K562 (cell line): ENCODE measurements around the gene HSD17B10. TPM values are rescaled to one million over a fixed set of nuclear protein-coding genes. Genes with fewer than 3 reads are reported as not detected.

Experiments
- ATAC-seq: fragments of 200-7000 bp; cut with Tn5 transposase; 3 replicates; pipeline ENCODE4 v1.9.1; 2020; ENCODE audit warnings: moderate library complexity
- BruUV-seq: library from RNA; stranded (reverse); fragments of 400-500 nt; replicated peaks from 2 replicates; lab custom pipeline; 2021; lab: Mats Ljungman, UMichigan
- CTCF ChIA-PET: fragments of 300-600 bp; formaldehyde crosslinking; extraction: SDS; loops from one replicate; lab custom pipeline; 2021; ENCODE audit warnings: low intra/inter-chr PET ratio; lab: Yijun Ruan, JAX
- POLR2A ChIA-PET: fragments of 300-600, 350-650 bp; sonication (Branson Sonifier 250); formaldehyde crosslinking; extraction: SDS; loops from one replicate; lab custom pipeline; 2021; ENCODE audit warnings: antibody characterized with exemption, inconsistent platforms; lab: Yijun Ruan, JAX
- DNase-seq, 4 experiments: peaks; one replicate each; pipeline versions ENCODE4 v3.0.0 to v3.0.0-alpha.2; 2011 to 2018; ENCODE audit warnings: low spot score in 3 of 4, mixed read lengths in 3 of 4; ENCODE audit errors: extremely low read depth in 1 of 4
- FAIRE-seq: peaks from 2 replicates; lab custom pipeline; 2011; peaks lifted over from hg19 to GRCh38; lab: Jason Lieb, UNC
- H2AFZ ChIP-seq: 2 replicates; pipeline ENCODE4 v1.6.0; 2011; ENCODE audit warnings: low read depth, low read length, control low read depth, inconsistent platforms
- H3K27ac ChIP-seq: fragments of 200-600 bp; 3 replicates; pipeline ENCODE4 v1.8.0; 2011; ENCODE audit warnings: low read depth, mild to moderate bottlenecking, control low read depth, inconsistent platforms, low read length, moderate library complexity, mixed read lengths; ENCODE audit errors: extremely low read depth
- H3K27me3 ChIP-seq, 2 experiments: fragments of 300-600 bp in 1 of 2; 2 replicates in 1 of 2; 3 replicates in 1 of 2; pipeline versions ENCODE4 v1.6.0 to v1.8.0; 2011; ENCODE audit warnings: inconsistent platforms in 2 of 2, low read length in 2 of 2, mild to moderate bottlenecking in 1 of 2, mixed read lengths in 1 of 2, moderate library complexity in 1 of 2; ENCODE audit not compliant: control insufficient read depth in 2 of 2, insufficient read depth in 2 of 2
- H3K36me3 ChIP-seq: fragments of 300-600 bp; 3 replicates; pipeline ENCODE4 v1.8.0; 2011; ENCODE audit warnings: mild to moderate bottlenecking, low read length, inconsistent platforms; ENCODE audit not compliant: control insufficient read depth, insufficient read depth
- H3K4me1 ChIP-seq, 2 experiments: fragments of 200-600 bp in 1 of 2; replicated peaks in 1 of 2; 2 replicates in 1 of 2; 3 replicates in 1 of 2; pipeline versions ENCODE4 v1.5.1 to v1.8.0; 2011; ENCODE audit warnings: inconsistent platforms in 2 of 2, low read length in 2 of 2, mild to moderate bottlenecking in 1 of 2, mixed read lengths in 1 of 2, moderate library complexity in 1 of 2; ENCODE audit not compliant: control insufficient read depth in 2 of 2, insufficient read depth in 2 of 2
- H3K4me2 ChIP-seq: 2 replicates; pipeline ENCODE4 v1.6.1; 2011; ENCODE audit warnings: low read length, control low read depth, inconsistent platforms, mixed read lengths; ENCODE audit not compliant: insufficient read depth
- H3K4me3 ChIP-seq: fragments of 200-600 bp; sonication (generic), shearing (Covaris generic); 2 replicates; pipeline ENCODE4 v1.5.1; 2016; ENCODE audit warnings: control low read depth, inconsistent platforms
- H3K79me2 ChIP-seq: fragments of 200-600 bp; 3 replicates; pipeline ENCODE4 v1.8.0; 2011; ENCODE audit warnings: low read length, inconsistent platforms; ENCODE audit not compliant: control insufficient read depth, insufficient read depth
- H3K9ac ChIP-seq, 2 experiments: 2 replicates each; pipeline versions ENCODE4 v1.6.0 to v1.6.1; 2011; ENCODE audit warnings: low read depth in 2 of 2, low read length in 2 of 2, control low read depth in 1 of 2, inconsistent platforms in 1 of 2, mild to moderate bottlenecking in 1 of 2, mixed read lengths in 1 of 2; ENCODE audit not compliant: insufficient read depth in 1 of 2
- H3K9me1 ChIP-seq: one replicate; pipeline ENCODE4 v1.6.0; 2011; ENCODE audit warnings: inconsistent platforms, mild to moderate bottlenecking, low read length, moderate library complexity; ENCODE audit not compliant: control insufficient read depth, insufficient read depth
- H3K9me3 ChIP-seq: replicated peaks from 2 replicates; pipeline ENCODE4 v1.5.1; 2011; ENCODE audit warnings: low read depth, low read length, inconsistent platforms; ENCODE audit not compliant: control insufficient read depth, insufficient read depth
- H4K20me1 ChIP-seq: replicated peaks from 2 replicates; pipeline ENCODE4 v1.6.1; 2011; ENCODE audit warnings: low read length, inconsistent platforms, mixed read lengths; ENCODE audit not compliant: control insufficient read depth, insufficient read depth
- DPF2 ChIP-seq: fragments of 450-650 bp; IDR thresholded peaks from 2 replicates; pipeline ENCODE4 v1.6.1; 2016
- PYGO2 ChIP-seq: fragments of 450-650 bp; IDR thresholded peaks from 2 replicates; pipeline ENCODE4 v1.6.1; 2016; ENCODE audit warnings: mild to moderate bottlenecking, missing genetic modification characterization, moderate library complexity, missing compliant biosample characterization
- ZMIZ1 ChIP-seq, 2 experiments: fragments of 150-350 bp in 1 of 2; IDR thresholded peaks; 2 replicates each; pipeline ENCODE4 v1.6.1; 2012 to 2016; ENCODE audit warnings: low read depth in 2 of 2, low read length in 2 of 2, mild to moderate bottlenecking in 1 of 2, moderate library complexity in 1 of 2
- WGBS: fragments of 100-300 bp; shearing (Covaris generic); methylation state at CpG from one replicate; pipeline ENCODE4 v1.1.6; 2016; ENCODE audit warnings: low coverage, mixed read lengths; ENCODE audit not compliant: insufficient coverage; ENCODE audit errors: missing lambda C conversion rate; 5-methylcytosine and 5-hydroxymethylcytosine counted together
- in situ Hi-C: fragments of 300-500 bp; cut with MboI; formaldehyde crosslinking; loops from 4 replicates; pipeline ENCODE4 v1.15.0; 2018; ENCODE audit warnings: inconsistent platforms, mixed read lengths
- intact Hi-C: fragments of 100-400 bp; cut with micrococcal nuclease; formaldehyde crosslinking; loops from 2 replicates; pipeline ENCODE4 v1.14.2; 2022
- polyA plus RNA-seq, 8 experiments: library from polyadenylated mRNA; depleted of rRNA in 4 of 8; stranded (reverse) in 5 of 8; unstranded in 3 of 8; fragments of >200 nt; fragmentation: Nextera tagmentation in 2 of 8; fragmentation: Illumina TruSeq in 1 of 8; extraction: Ambion mirVana in 2 of 8; extraction: Trizol in 1 of 8; gene quantifications; 2 replicates each; pipeline versions ENCODE4 v1.2.1 to v1.2.3, GENCODE V29; 2011 to 2014; ENCODE audit warnings: inconsistent platforms in 1 of 8, missing spikeins in 1 of 8
- total RNA-seq, 7 experiments: library from RNA; depleted of rRNA in 6 of 7; stranded (reverse); fragments of >200 nt in 6 of 7; fragmentation: Illumina TruSeq in 2 of 7; extraction: Trizol in 2 of 7; gene quantifications; 2 replicates each; pipeline versions ENCODE4 v1.2.1 to v1.2.3, GENCODE V29; 2011 to 2021; ENCODE audit warnings: low replicate concordance in 1 of 7

HSD17B10 gene
- total and polyA plus RNA-seq, 9 of the 15 experiments (the other 6 are each of a cell fraction or from before 2014, with no cell fraction given) = 45.3 to 221 (median 186) TPM

DNA sequence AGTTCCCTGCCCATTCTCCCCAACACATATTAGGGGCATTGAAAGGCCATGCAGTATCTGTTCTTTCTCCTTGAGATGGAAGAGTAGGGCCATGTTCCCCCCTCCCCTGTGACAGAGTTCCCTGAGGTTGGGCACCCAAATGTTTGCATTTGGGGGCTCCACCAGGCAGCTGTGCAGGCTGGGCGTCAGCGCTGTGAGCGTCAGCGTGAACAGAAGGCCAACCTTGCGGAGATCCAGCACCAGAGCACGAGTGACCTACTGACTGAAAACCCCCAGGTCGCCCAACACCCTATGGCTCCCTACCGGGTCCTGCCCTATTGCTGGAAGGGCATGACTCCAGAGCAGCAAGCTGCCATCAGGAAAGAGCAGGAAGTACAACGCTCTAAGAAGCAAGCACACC, 3.9 kb downstream of the HSD17B10 start (continued):
- TF ChIP-seq DPF2 (no peak), ZMIZ1 (IDR thresholded peaks at IDR 0.05; ENCODE audit: low read depth in 2 of 2, low read length in 2 of 2) (no peak)

- no TSS peak for BruUV-seq
- Histone ChIP-seq H3K36me3 (peaks cover 34% of the 10 kb centered on the region; the same call in 2 of the 3 replicates), H3K4me1 (peaks cover 3 to 5% of the 10 kb centered on the region in 2 experiments; a peak in 3 of 5 replicates), H3K9ac (no peak overlapping the region), H3K27me3 (no peaks in the 10 kb centered on the region), H3K9me3 (no peaks in the 10 kb centered on the region), H2AFZ (no peak overlapping the region), H3K27ac (no peak overlapping the region), H3K79me2 (peaks cover 11% of the 10 kb centered on the region), H4K20me1 (no peaks in the 10 kb centered on the region)
- 95% methylated on average over 4 of the region's 8 CpGs for WGBS
- in situ Hi-C loops = no loop called here
- intact Hi-C loops = no loop called here
- FAIRE-seq (no peak), ATAC-seq (no peak), DNase-seq (no peak)
- CTCF ChIA-PET = no interaction called here
- TF ChIP-seq PYGO2 (tag) = no peak
- TF ChIP-seq, all 486 proteins: peak for 0
- POLR2A ChIA-PET = no interaction called here
- Histone ChIP-seq H3K9me1 (no peaks in the 10 kb centered on the region), H3K4me2 (no peak overlapping the region), H3K4me3 (no peak overlapping the region)
These were observed 4.4 kb downstream of the HSD17B10 start for GRCh38 chrX:53429755-53430154.
